ENCODE measurements around the gene ZNF337. TPM values are rescaled to one million over a fixed set of nuclear protein-coding genes. Genes with fewer than 3 reads are reported as not detected.
"Not testable (repeated sequence)": the region's sequence is repeated elsewhere in the genome, so short reads cannot be mapped to it uniquely, and the experiment has no call there.

Gene ZNF337
- 10 to 100 TPM; 11.7 to 13.2 TPM for total RNA-seq

DNA sequence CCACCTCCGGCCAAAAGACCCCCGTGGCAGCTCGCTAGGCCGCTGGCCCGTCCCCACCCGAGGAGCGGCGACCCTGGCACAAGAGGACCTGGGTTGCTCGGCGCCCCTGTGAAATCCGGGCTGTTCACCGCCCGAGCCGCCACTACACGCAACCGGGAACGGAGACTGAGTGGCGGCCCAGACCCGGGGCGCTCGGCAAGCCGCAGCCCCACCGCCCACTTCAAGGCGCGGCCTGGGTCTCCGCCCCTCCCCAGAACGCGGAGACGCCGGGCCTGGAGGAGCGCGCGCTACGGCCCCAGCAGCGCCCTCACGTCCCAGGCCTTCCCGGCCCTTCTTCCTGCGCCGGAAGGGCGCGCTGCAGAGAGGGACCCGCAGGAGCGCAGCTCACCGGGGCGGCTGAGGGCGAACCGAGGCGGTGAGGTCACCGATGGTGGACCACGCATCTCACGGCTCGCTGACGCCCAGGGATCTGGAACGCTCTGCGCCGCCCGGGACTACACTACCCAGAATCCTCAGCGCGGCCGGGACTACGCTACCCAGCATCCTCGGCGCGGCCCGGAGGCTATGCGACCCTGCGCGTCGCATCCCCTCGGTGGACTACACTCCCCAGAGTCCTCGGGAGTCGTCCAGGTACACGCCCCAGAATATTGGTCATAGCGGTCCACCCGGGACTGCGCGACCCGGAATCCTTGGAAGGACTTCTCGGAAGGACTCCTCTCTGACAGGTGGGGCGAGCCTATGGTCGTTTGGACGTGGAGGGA is at the start of gene ZNF337:
TSS of gene ZNF337 (minus strand) at position 483 of the 761 bp plus-strand sequence. CDS start 10,436 bp downstream, outside the sequence.
- POLR2A ChIA-PET, result no interaction called here
- CTCF ChIA-PET, result interaction anchor here (0.6 kb wide), 1 partner anchor 87 kb away, joined by 3 read pairs; no protein-coding TSS in a partner anchor

GRCh38 chr20:25745738-25746137 is 49.1 kb upstream of the ZNF337 start:
- CTCF ChIA-PET, result no interaction called here
- POLR2A ChIA-PET, result no interaction called here

- ChIA-PET POLR2A (no interaction called here), CTCF (no interaction called here)
Measured at GRCh38 chr20:25745100-25745499, 48.4 kb upstream of the ZNF337 start.

DNA sequence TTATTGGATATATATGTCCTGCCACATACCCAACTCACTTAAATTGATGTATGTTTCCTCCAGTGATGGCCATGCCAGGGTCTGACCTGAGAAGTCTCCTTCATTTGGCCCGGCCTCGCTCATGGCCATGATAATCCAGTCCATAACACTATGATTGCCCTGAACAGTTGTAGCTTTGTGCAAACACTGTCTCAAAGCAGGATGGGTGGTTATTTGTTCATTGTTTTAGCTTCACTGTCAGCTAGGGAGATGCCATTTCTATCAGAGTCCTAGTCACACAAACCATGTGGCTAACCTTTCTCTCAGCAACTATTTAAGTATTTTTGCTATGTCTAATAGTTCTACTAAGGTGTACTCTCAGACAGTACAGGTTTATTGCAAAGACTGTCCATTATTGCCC is 47.6 kb upstream of the ZNF337 start:
- CTCF ChIA-PET, result no interaction called here
- POLR2A ChIA-PET, result no interaction called here

- ChIA-PET POLR2A (no interaction called here), CTCF (no interaction called here)
Measured at GRCh38 chr20:25741088-25741487, 44.4 kb upstream of the ZNF337 start.

GRCh38 chr20:25739615-25740320 is 43.1 kb upstream of the ZNF337 start:
- POLR2A ChIA-PET, result no interaction called here
- CTCF ChIA-PET, result no interaction called here

DNA sequence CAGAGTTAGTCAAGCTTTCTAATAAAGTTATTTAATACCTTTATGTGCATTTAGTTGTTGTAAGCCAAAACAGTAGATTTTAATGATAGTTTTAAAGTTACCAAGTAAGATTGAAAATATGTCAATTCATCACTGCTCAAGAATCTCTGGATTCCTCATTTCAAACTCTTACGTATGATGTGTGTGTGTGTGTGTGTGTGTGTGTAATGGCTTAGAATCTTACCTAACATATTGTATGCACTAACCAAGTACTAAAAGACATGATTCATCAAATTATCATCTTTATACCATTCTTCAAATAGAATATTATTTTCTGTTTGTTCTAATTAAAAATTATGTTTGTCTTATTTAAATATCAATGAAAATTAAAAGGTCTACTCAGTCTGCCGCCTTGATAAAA is 41.5 kb upstream of the ZNF337 start:
- ChIA-PET CTCF (no interaction called here), POLR2A (no interaction called here)

DNA sequence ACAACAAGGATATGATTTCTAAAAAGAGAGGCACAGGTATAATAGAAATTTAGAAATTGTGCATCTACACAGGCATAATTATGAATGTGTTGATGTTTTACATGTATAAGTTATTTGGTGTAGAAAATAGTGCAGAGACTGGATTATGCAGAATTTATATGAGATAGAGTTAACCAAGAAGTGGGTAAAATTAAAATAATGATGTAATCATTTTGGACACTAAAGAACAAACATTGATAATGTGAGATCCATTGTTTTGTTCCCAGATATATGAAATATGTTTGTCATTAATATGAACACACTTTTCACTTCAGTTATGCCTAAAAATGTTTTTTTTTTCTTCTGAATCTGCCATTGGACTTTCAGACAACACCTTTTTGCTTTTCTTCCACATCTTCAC is 37.2 kb upstream of the ZNF337 start:
- CTCF ChIA-PET, result no interaction called here
- POLR2A ChIA-PET, result no interaction called here

DNA sequence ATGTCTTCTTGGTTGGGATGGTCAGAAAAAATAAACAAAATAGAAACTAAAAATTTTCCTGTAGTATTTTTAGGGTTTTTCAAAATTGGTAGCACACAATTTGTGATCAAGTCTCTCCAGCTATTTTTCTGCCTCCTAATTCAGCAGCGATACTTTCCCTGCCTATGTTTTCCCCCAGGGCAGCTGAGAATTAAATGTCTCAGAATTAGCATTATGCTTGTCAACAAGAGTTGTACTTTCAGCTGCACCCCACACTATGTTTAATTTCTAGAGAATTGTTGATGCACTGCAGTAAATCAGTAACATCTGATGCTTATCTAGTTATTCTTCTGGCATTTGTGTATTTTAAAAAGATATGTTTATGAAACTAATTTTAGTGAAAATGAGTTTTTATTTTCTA is 34.2 kb upstream of the ZNF337 start:
- POLR2A ChIA-PET, result no interaction called here
- CTCF ChIA-PET, result no interaction called here

GRCh38 chr20:25726357-25726756 is 29.7 kb upstream of the ZNF337 start:
- ChIA-PET CTCF (no interaction called here), POLR2A (no interaction called here)

DNA sequence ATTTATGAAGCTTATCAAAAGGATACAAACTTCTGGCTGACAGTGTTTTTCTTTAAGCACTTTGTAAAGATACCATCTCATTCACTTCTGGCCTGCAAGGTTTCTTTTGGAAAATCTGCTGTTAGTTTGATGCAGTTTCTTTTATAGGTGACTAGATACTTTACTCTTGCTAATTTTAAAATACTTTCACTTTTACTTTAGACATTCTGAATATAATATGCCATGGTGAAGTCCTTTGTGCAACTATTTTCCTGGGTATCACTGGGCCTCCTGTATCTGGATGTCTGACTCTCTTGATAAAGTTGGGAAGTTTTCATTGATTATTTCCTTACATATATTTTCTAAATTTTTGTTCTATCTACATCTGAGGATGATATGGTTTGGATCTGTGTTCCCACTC is 29.0 kb upstream of the ZNF337 start:
- CTCF ChIA-PET, result no interaction called here
- POLR2A ChIA-PET, result no interaction called here

DNA sequence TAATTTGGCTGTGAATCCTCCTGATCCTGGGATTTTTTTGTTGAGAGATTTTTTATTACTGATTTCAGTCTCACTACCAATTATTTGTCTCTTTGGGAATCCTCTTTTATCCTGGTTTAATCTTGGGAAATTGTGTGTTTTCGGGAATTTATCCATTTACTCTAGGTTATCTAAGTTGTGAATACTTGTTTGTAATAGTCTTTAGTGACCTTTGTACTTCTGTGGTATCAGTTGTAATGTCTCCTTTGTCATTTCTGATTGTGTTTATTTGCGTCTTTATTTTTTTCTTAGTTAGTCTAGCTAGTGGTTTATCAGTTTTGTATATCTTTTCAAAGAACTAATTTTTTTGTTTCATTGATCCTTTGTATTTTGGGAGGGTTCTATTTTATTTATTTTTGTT is 27.3 kb upstream of the ZNF337 start:
- POLR2A ChIA-PET, result no interaction called here
- CTCF ChIA-PET, result no interaction called here

DNA sequence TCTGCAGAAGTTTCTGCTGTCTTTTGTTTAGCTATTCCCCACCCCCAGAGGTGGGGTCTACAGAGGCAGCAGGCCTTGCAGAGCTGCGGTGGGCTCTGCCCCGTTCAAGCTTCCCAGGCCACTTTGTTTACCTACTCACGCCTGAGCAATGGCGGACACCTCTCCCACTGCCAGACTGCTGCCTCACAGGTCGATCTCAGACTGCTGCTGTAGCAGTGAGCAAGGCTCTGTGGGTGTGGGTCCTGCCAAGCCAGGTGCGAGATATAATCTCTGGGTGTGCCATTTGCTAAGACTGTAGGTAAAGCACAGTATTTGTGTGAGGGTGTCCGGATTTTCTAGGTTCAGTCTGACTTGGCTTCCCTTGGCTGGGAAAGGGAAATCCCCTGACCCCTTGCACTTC is 23.6 kb upstream of the ZNF337 start:
- POLR2A ChIA-PET, result no interaction called here
- CTCF ChIA-PET, result no interaction called here

DNA sequence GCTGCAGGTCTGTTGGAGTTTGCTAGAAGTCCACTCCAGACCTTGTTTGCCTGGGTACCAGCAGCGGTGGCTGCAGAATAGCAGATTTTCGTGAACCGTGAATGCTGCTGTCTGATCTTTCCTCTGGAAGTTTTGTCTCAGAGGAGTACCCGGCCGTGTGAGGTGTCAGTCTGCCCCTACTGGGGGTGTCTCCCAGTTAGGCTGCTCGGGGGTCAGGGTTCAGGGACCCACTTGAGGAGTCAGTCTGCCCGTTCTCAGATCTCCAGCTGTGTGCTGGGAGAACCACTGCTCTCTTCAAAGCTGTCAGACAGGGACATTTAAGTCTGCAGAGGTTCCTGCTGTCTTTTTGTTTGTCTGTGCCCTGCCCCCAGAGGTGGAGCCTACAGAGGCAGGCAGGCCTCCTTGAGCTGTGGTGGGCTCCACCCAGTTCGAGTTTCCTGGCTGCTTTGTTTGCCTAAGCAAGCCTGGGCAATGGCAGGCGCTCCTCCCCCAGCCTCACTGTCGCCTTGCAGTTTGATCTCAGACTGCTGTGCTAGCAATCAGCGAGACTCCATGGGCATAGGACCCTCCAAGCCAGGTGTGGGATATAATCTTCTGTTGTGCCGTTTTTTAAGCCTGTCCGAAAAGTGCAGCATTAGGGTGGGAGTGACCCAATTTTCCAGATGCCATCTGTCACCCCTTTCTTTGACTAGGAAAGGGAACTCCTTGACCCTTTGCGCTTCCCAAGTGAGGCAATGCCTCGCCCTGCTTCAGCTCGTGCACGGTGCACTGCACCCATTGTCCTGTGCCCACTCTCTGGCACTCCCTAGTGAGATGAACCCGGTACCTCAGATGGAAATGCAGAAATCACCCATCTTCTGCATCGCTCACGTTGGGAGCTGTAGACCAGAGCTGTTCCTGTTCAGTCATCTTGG is 22.5 kb upstream of the ZNF337 start:
- CTCF ChIA-PET, POLR2A ChIA-PET: not testable (repeated sequence)

GRCh38 chr20:25707695-25708094 is 11.0 kb upstream of the ZNF337 start:
- POLR2A ChIA-PET, result no interaction called here
- CTCF ChIA-PET, result no interaction called here

DNA sequence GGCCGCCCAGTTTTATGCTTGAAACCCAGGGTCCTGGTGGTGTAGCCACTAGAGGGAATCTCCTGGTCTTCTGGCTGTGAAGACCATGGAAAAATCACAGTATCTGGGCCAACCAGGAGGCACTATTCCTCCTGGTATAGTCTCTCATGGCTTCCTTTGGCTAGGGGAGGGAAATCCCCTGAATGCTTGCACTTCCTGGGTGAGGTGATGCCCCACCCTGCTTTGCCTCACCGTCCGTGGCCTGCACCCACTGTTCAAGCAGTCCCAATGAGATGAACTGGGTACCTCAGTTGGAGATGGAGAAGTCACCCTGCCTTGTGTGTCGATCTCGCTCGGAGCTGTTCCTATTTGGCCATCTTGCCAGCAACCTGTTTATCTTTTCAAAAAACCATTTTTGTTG is 10.1 kb upstream of the ZNF337 start:
- CTCF ChIA-PET, result no interaction called here
- POLR2A ChIA-PET, result interaction anchor here (0.6 kb wide), 1 partner anchor 17 kb away, joined by 3 read pairs; no protein-coding TSS in a partner anchor

GRCh38 chr20:25705830-25706351 is 9.2 kb upstream of the ZNF337 start:
- ChIA-PET CTCF (no interaction called here), POLR2A (no interaction called here)

DNA sequence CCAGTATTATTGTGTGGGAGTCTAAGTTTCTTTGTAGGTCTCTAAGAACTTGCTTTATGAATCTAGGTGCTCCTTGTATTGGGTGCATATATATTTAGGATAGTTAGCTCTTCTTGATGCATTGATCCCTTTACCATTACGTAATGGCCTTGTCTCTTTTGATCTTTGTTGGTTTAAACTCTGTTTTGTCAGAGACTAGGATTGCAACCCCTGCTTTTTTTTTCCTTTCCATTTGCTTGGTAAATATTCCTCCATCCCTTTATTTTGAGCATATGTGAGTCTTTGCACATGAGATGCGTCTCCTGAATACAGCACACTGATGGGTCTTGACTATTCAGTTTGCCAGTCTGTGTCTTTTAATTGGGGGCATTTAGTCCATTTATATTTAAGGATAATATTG is 7.7 kb upstream of the ZNF337 start:
- CTCF ChIA-PET, POLR2A ChIA-PET: not testable (repeated sequence)

DNA sequence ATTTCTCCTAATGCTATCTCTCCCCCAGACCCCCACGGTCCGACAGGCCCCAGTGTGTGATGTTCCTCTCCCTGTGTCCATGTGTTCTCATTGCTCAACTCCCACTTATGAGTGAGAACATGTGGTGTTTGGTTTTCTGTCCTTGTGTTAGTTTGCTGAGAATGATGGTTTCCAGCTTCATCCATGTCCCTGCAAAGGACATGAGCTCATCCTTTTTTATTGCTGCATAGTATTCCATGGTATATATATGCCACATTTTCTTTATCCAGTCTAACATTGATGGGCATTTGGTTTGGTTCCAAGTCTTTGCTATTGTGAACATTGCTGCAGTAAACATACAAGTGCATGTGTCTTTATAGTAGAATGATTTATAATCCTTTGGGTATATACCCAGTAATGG is 4.2 kb upstream of the ZNF337 start:
- POLR2A ChIA-PET, CTCF ChIA-PET: not testable (repeated sequence)

GRCh38 chr20:25699914-25700313 is 3.3 kb upstream of the ZNF337 start:
- ChIA-PET POLR2A (no interaction called here), CTCF (no interaction called here)

DNA sequence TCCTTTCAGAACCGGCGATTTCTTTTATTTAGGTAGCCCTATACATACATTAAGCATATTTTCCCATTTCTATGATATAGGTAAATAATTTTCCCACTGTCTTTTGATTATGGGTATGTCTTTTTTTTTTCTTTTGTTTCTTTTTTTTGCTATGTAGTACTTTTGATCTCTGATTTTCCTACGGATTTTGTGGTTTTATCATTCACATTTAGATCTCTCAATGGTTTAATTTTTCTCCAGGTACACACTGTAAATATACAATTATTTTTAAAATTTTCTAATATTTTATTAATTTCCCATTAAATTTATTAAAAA is 436 bp upstream of the ZNF337 start:
- CTCF ChIA-PET, result no interaction called here
- POLR2A ChIA-PET, result no interaction called here

Measured in activated CD8-positive, alpha-beta memory T cell treated with anti-CD3 and anti-CD28 coated beads for 36 hours (primary cell).